HG03378 (cell line): ENCODE data around the gene TUBD1.

Experiments used
- ATAC-seq: cut with Tn5 transposase; IDR thresholded peaks from one replicate; pipeline ENCODE4 v1.9.1; 2021; ENCODE audit warnings: mild to moderate bottlenecking, moderate library complexity; ENCODE audit not compliant: unreplicated experiment

The TUBD1 gene

DNA sequence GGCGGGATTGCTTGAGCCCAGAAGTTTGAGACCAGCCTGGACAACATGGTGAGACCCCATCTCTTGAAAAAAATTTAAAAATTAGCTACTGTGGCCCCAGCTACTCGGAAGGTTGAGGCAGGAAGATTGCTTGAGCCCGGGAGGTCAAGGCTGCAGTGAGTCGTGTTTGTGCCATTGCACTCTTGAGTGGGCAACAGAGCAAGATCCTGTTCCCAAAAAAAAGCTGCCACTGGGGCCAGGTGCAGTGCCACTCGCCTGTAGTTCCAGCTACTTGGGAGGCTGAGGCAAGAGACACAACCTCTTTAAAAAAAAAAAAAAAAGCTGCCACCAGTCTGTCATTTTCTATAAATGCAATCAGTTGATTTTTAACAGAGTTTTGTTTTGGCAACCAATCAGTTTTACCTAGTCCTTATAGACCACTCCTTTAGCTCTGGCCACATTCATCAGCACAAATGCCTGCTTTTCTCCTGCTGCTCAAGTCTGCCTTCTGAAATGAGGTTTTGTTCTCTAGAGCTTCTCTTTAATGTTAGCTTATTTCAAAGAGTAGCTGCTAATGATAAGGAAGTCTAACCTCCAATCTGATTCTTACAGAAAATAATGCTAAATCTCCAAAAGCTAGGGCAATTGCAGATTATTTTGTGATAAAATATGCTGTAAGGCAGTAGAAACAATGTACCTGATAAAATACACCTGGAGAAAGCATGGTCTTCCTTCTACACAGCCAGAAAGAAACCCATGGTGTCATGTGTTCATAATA lies 64.8 kb downstream of the TUBD1 start:
- ATAC-seq: no peak

DNA sequence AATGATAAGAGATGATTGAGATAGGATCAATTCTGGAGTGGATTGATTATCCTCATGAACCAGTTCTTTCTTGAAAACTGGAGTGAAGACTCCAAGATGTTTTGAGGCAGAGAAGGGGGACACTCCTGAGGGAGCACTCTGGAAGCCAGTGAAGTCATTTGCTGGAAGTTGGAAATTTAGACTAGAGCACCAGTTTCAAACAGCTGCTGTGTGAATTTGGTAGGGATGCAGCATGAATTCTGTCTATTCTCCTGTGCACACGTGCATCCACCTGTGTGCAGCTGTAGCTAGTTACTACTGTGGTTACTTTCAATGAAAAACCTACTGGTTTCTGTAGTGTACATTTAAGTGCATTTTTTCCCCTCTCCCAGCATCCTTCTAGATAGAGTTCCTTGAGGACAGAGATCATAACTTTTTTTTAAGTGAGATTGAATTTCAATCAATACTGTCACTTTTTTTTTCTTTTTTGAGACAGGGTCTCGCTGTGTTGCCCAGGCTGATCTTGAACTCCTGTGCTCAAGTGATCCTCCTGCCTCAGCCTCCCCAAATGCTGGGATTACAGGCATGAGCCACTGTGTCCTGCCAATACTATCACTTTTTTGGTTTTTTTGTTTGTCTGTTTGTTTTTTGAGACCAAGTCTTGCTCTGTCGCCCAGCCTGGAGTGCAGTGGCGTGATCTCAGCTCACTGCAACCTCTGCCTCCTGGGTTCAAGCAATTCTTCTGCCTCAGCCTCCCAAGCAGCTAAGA lies 65.9 kb downstream of the TUBD1 start:
- ATAC-seq: no peak

DNA sequence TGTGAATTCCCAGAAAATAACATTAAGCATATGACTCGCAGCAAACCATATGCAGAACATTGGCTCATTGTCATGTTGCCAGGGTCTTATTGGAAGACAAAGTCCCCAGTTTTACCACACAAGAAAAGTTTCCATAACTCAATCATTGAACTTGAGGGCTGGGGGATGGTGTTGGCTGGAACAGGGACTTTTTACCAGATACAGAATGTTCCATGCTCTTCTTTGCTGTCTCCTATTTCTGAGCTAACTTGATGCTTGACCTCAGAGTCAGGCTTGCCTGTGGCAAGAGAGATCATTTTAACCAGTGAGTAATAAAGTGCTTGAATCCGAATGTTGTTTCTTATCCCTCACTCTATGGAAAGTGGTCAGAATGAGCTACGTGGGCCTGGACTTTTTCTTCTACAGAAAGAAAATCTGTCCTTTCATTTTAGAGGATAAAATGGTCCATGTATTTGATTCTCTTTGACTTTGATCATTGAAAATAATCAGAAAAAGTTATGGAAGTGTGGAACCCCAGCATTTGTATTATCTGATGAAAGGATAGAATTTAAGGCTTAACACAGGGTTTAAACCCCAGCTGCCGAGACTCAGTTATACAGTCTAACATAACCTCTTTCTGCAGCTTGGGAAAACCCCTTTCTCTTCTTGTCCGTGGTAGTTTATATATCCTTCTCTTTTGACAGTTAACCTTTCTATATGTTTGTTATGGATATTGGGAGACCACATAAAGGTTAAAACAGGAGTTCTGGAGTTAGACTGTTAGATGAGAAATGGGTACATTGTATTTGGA lies 67.0 kb downstream of the TUBD1 start:
- ATAC-seq: no peak

DNA sequence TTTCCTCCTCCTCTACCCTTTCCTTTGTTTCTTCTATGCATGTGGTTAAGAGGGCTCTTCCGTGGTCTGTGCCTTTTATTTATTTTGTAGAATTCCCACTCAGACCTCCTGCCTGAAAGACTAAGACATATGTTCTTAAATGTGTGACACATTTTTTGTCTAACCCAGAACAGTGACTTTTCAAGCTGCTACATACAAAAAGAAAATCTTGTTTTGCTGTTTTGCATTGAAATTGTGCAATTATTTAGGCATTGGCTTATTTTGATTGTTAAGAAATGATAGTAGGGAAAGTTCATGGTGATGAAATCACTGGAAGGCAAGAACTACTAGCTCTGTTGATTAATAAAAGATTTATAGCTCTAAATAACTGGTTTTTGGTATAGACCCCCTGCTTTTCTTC lies 76.8 kb downstream of the TUBD1 start:
- no peak for ATAC-seq

DNA sequence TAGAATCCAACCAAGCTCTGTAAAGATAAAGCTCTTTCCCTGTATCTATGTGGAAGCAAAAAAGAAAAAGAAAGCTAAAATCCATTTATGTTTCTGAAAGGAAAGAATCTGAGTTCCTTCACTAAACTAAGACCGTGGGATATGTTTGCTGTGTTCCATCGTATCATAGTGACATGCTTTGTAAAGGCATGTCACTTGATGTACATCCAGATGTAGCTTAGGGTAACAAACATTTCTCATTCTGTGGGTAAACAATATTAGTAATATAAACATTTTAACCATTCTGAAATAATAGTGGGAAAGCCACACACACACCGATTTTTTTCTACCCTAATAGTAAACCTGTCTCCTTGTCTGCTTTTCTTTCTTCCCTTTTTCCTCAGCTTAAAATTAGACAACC lies 78.1 kb downstream of the TUBD1 start:
- no peak for ATAC-seq

DNA sequence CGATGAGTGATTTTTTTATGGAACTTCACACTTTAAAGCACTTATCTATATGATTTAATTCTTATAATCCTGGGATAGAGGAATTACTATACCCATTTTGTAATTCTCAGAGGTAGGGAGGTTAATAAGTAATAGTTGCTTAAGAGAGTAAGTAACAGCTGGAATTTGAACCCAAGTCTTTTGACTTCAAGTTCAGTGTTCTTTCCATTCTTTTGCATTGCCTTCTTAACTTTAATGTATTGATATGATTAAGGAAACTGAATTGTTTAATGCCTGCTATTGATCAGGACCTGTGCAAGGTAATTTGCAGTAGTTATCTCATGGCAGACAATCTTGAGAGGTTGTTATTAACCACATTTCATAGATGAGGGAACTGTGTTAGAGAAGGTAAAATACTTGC lies 78.5 kb downstream of the TUBD1 start:
- ATAC-seq: no peak

DNA sequence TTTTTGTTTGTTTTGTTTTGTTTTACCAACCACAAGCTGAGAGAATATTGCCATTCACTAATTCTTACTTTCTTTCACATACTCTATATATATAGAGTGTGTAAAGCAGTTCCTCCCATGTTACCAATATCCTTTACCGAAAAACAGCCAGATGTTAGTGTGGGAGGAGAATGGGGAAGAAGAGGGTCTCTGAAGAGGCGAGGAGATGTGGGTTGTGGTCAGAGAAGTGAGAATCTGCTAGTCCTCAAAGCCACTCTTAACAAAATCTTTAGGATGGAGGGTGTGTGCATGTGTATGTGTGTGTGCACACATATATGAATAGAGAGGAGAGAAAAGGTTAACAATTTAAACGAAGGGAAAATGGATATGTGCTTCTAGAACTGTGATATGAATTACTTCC lies 80.6 kb downstream of the TUBD1 start:
- no peak for ATAC-seq

DNA sequence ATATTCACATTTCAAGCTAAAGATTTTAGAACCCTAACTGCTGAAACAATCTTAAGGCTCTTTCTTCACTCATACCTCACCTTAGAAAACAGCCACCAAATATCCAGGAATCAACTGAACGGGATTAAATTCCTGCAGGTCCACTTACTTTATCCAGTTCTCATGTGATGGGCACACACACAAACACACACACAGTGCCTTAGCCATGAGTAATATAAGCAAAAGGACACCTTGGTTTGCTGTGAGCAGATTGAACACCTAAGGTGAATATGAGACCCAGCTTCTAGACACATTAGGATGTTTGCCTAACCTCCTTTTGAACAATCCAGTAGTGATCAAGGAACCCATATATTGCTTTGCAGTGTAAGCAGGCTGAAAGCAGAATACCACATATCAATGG lies 81.5 kb downstream of the TUBD1 start:
- no peak for ATAC-seq

DNA sequence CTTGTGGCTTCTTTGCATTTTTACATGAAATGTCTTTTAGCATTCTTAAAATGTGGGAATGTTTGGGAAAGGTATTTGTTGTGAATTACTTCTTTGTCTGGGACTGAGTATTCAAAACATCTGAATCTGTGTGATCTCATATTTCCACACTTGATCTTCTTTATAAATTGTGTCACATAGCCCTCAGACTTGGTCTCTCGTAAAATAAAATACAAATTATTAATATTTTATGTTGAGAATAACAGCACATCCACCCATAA lies 81.9 kb downstream of the TUBD1 start:
- no peak for ATAC-seq
